HG03108 (cell line): ENCODE measurements around the gene IDH3B.
"Not testable (repeated sequence)": the region's sequence is repeated elsewhere in the genome, so short reads cannot be mapped to it uniquely, and the experiment has no call there.

Experiments
- ATAC-seq: cut with Tn5 transposase; IDR thresholded peaks from one replicate; pipeline ENCODE4 v1.9.1; 2021; ENCODE audit warnings: moderate library complexity; ENCODE audit not compliant: unreplicated experiment

IDH3B gene

DNA sequence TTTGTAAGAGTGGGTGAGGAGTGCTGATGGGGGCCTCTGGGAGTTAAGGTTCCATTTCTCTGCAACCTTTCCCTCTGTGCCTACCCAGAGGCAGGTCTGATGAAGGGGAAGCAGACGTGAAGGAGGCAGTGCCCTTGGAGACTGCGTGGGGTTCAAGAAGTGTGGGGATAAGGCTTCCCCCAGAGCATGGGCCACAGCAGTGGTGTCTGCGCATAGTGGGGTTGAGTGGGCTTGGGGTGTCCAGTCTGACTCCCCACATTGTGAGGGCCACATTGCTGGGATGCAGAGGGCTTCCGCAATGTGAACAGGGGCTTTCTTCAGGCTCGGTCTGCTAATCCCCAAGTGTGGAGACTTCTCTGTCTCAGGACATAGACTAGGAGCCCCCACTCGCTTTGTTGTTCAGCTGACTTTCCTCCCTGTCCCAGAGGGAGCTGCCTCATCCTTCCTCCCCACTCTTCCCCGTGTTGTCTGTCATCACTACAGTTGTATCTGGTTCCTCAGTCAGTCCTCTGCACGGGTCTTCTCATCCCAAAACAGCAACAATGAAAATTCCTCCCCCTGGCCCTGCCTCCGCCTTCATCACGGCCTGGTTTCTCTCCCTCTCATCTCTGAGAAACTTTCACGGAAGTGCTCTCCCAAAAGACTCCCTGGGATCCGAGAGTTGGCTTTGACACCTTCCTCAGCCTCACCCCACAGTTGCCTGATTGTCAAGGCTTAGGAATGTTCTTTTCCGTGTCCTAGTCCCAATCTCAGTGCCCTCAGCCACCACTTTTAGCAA is 31.4 kb upstream of the IDH3B start:
- no peak for ATAC-seq

DNA sequence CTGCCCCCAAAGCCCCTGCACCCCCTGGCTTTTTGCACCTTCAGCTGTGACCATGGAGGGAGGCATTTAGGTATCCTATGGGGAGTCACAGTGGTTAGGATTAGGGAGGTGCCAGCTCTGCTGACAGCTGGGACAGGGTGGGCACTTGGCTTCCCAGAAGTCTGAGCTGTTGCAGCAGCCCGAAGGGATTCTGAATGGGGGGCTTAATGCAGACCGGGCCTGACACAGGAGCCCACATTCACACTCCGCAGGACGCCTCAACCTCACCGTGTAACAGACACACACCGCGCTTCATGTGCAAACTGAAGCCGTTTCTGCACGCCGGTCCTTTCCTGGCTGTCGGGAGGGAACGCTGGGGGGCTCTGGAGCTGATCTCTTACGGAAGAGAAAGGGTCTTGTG is 30.5 kb upstream of the IDH3B start:
- no peak for ATAC-seq

DNA sequence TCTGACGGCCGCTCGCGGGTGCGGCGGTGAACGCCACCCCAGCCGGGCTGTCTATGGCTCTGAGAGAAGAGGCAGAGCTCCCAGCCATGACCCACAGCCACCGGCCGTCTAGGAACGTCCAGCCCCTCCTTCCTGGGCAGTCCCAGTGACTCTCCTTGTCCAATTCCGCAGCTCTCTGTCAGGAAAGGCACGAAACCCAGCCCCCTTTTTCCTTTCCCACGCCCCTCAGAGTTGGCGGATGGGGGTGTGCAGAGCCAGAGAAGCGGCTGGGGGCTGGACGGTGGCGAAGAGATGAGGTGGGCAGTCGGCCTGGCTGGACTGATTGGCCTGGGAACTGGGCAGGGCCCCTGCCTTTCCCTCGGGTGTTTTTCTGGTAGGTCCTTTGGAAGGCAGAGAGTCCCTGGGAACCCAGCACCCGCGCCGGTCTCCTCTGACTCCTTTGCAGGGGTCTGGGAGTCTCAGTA is 30.0 kb upstream of the IDH3B start:
- ATAC-seq = no peak

DNA sequence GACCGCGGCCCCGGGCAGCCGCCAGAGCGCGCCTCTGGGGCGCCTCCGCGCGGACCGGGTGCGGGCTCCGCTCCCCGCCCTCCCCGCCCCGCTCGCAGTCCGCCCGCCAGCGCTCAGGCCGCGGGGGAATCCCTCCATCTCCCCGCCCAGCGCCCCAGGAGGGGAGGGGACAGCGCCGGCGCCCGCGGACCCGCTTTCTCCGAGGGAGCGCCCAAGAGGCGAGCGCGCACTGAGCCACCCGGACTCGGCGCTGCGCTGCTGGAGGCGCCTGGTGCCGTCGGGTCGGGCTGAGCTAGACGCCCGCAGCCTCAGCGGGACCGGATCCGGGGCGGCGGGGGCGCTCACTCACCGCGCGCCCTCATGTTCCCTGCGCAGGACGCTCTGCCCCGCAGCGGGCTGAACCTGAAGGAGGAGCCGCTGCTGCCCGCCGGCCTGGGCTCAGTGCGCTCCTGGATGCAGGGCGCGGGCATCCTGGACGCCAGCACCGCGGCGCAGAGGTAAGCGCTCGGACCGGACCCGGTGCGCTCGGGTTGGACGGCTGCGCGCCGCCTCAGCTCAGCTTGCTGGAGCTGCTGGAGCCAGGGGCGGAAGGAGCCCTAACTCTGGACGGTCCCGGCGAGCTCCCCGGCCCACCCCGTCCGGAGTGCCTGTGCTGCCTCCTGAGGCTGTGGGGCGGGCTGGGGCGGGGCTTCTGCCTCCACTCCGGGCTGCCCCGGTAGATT is 29.4 kb upstream of the IDH3B start:
- ATAC-seq = no peak

DNA sequence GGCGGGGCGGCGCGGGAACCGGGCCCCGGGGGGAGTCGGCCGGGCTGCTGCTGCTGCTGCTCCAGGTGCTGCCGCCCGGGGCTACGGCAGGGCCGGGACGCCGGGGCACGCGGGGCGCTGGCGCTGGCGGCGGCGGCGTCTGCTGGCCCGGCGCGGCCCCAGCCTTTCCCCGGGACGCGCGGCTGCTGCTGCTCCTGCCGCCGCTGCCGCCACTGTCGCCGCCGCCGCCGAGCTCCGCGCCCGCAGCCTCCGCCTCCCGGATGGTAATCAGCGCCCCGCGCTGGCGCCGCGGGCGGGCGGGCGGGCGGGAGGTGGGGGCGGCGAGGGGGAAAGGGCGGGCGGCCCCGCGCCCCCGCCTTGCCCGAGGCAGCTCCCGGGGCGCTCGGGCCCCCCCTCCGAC is 28.9 kb upstream of the IDH3B start:
- no peak for ATAC-seq

DNA sequence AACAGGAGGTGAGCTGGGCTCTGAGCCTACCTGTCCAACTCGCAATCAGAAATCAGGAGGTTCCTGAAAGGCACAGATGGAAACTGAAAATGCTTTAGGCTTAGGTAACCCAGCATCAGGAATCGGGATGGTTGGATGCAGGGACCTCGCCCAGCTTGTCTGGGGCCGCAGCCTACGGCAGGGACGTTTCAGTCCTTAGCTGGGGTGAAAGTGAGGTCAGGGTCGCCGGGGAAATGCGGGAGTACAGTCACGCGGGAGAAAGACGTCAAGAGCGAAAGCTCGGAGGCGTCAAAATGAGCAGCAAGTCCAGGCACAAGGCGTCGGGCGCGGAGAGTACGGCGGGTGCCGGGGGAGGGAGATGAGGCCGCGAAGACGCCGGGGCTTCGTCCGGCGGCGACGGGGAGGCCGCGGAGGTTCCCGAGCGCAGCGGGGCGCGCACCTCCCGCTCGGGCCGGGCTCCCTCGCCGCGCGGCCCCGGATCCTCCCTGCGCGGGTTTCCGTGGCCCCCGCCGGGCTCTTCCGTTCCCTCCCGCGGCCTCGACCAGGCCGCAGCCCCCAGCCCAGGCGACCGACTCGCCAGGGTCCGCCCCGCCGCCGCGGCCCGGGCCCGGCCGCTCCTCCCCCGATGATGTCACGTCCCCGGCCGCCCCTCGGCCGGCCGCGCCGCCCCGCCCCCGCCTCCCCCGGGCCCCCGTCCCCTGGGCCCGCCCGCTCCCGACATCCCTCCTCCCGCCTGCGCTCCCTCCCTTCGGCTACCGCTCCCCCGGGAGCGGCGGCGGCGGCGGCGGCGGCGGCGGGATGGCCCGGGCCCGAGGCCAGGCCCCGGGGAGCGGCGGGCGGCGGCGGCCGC is 28.2 kb upstream of the IDH3B start, which contains the start of gene EBF4:
TSS of gene EBF4 (plus strand) at position 745 of the 850 bp plus-strand sequence. CDS start 866 bp downstream, outside the sequence.
- ATAC-seq = no peak

DNA sequence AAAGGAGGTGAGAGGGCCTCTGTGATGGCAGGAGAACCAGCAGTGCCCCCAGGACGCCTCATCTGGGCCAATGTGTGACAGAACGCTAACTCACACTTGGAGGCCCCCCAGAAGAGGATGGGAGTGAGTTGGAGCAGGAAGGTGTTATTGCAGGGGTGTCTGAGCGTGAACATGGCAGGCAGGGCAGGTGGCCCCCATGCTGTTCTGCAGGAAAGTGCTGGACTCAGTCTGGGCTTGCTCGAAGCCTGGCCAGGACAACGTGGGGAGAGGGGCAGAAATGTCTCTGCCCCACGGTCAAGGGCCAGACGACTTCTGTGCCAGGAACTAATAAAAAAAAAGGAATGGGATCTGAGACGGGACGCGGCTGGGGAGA is 27.6 kb upstream of the IDH3B start:
- ATAC-seq = no peak

DNA sequence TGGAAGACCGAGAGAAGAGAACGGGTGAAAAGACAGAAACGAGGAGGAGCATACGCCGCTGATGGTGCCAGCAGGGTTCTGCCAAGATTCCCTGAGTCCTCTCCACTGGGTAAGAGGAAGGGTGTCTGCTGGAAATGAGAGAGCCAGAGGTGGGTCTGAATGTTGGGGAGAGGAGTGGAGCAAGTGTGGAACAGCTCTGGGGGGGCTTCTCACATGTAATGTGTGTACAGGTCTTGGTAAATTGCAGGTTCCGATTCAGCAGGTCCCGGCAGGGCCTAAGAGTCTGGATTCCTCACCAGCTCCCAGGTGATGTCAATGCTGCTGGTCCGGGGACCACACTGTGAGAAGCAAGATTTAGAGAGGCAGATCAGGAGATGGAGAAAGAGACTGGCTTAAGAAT is 27.1 kb upstream of the IDH3B start:
- ATAC-seq = no peak

DNA sequence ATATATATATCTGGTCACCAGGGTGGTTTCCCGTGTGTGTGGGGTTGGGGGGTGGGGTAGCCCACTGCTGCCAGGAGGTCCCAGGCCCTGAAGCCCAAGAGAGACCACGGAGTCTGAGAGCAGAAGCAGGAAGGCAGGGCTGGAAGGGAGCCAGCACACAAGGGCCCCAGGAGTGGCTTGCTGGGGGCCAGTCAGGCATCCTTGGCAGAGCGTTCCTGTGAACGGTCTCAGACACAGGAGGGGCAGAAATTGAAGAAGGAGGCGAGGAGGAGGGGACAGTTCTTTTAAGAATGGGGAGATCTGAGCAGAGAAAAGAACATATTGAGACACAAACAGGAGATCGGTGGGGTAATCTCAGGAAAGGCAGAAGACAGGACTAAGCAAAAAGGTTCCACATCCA is 26.7 kb upstream of the IDH3B start:
- ATAC-seq = no peak

DNA sequence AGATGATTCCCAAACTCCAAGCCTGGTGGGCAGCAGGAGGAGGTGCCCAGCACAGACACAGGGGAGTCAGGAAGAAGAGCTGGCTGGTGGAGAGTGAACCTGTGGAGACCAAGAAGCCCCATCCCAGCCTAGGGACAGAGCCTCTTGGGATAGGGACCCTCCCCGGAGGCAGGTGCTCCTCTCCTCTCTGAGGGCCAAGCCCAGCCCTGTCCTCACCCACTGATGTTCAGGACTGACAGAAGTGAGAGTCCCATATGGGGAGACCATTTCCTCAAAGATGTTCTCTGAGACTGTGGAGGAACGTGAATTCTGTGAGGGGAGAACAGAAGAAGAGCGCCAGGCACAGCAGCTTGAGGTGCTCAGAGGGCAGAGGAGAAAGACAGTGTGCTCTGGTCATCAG is 26.2 kb upstream of the IDH3B start:
- ATAC-seq = no peak

DNA sequence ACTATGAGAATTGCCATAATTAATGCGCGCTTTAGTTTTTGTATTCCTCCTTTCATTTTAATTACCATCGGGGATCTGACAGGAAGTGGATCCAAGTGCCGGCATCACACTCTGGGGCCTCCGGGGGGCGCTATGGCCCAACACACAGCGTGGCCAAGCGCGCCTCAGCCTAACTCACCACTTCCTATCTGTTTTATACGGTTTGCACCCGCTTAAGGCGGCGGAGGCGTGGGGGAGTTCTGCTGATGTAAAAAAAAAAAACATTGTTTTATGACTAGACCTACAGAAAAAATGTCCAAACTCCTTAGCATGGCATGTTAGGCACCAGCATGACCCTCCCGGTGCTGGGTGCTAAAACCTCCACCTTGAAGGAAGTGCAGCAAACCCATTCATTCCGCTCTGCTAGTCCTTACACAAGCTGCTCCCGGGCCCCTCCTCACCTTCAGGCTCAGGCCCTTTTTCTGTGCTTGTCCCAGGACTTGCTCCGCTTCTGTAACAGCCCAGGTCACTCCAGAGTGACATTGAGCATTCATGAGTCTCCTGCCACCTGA is 24.1 kb upstream of the IDH3B start:
- no peak for ATAC-seq

DNA sequence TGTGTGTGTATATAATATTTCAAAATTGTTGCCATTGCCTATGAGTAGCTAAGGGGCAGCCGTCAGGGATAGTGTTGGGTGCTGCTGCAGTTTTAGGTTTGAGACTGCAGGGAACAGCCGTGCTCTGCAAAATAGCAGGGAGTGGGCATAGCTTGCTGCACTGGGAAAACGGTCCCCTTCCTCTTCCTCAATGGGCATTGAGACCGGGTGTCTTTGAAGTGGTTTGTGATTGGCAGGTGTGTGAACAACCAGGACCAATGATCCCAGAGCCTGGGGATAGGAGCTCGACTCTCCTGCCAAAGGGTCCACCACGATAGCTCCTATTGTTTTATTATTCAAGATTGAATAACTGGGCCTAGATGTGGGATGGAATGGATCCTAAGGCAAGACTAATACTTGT is 23.5 kb upstream of the IDH3B start:
- no peak for ATAC-seq

DNA sequence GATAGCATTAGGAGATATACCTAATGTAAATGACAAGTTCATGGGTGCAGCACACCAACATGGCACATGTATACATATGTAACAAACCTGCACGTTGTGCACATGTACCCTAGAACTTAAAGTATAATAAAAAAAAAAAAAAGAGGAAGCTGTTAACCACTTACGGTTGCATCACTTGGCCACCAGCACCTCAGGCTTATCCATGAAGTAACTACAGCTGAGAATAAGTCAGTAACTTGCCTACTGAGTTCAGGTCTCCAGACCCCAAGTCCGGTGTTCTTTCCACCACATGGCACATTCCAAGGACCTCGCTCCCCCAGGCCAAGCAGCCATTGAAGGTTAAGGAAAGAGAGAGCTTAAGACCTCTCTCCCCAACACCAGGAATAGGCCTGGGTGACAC is 20.8 kb upstream of the IDH3B start:
- not testable (repeated sequence) for ATAC-seq

DNA sequence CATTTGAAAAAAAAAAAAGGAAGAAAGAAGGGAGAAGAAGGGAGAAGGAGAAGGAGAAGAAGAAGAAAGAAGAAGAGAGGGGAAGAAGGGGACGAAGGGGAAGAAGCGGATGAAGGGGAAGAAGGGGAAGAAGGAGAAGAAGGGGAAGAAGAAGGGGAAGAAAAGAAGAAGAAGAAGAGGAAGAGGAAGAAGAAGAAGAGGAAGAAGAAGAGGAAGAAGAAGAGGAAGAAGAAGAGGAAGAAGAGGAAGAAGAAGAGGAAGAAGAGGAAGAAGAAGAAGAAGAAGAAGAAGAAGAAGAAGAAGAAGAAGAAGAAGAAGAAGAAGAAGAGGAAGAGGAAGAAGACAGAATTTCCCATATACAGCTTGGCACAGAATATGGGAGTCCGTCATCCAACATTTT is 18.0 kb upstream of the IDH3B start:
- ATAC-seq = not testable (repeated sequence)

DNA sequence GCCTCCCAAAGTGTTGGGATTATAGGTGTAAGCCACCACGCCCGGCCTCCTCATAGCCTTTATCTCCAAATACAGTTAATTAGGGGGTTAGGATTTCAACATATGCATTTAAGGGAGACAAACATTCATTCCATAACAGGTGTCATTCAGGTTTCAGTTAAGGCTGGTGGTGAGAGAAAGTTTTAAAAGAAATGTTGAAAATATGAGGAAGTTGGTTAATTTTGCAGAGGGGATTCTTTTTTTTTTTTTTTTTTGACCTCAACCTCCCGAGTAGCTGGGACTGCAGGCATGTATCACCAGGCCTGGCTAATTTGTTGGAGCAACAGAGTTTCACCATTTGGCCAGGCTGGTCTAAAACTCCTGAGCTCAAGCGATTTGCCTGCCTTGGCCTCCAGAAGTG is 16.0 kb upstream of the IDH3B start:
- no peak for ATAC-seq

DNA sequence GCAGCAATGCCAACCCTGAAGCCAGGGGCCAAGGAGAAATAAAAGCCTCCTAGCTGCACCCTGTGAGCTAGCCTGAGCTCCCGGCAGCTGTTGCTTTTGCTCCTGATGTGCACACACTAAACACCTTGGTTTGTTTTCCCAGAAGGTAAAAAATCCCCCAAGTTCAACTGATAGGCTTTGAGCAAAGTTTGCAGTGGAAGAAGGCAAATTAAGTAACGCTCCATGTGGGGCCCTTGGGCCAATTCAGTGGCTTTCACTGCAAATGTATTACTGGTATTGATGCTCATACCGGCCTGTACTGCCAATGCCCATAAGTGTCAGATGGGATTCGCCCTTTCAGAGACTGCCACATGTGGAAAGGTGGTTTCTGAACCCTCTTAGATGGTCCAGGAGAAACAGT is 9.4 kb upstream of the IDH3B start:
- no peak for ATAC-seq

DNA sequence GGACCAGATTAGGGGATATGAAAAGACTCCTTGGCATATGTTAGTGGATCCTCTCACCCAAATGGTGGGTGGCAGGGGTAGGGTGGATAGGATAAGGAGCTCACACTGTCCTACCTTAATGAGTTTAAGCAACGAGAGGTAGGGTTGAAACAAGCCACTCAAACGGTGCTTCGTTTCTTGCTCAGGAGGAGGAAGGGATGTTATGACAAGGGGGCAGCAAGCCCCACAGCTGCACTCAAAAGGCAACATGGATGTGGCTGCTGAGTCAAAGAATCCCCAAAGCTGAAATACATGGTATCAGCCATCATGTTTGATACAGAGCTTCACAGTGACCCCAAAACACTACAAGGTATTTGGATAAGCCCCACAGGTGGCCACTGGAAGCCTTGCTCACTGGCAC is 8.4 kb upstream of the IDH3B start:
- no peak for ATAC-seq

DNA sequence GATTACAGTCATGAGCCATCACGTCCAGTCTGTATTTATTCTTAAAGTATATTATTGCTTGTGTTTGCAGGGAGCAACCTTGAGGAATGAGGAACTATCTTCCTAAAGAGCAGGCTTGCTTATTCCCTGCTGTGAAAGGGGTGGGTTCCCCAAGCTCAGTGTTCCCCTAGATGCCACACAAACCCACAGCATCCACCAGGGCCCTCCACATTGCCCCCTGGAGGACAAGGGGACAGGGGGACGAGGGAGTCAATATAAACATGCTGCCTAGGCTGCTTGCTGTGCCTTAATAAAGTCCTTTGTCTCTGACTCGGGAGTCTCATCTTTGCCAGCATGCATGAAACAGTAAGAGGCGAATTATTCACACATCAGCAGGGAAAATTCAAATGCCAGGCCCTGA is 8.0 kb upstream of the IDH3B start:
- ATAC-seq = no peak

DNA sequence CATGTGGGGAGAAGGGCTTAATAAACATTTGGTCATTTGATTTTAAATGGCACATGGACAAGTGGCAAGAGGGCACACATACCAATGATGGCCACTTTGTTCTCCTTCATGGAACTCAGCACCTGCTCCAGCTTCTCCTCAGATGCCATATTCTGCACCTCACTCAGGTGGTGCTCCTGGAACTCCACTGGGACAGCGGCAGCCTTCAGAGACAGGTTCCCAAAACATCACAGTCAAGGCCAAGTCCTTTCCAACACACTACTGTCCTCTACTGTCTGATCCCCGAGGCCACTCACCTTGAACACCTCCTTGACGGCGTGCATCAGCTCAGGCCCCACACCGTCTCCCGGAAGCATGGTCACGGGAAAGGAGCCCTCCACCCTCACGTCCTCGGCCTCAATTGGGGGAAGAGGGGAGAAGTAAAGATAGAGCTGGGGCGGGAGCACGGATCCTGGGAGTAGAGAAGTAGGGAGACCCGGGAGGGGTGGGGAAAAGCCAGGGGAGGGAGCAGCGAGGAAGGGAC is 591 bp downstream of the IDH3B start:
- no peak for ATAC-seq

DNA sequence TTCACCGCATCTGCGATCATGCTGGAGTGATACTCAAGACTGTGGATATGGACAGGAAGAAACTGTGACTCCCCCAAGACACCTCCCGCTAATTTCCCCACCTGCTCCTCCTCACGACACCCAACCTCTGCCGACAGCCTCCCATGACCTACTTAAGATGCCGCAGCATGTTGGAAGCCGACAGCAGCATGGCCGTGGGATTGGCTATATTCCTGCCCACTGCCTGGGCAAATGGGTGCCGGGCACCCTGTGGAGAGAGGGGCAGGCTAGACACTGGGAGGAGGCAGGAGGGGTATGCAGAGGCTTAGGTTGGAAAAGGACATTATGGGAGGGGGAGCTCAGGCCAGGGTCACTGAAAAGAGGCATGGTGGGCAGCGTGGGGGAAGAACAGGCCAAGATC is 4.5 kb downstream of the IDH3B start:
- ATAC-seq = no peak
